ENCODE data around the gene SHD. TPM values are rescaled to one million over a fixed set of nuclear protein-coding genes. Genes with fewer than 3 reads are reported as not detected.

The SHD gene
- total and polyA plus RNA-seq, 9 of the 15 experiments (the other 6 are each of a cell fraction or from before 2014, with no cell fraction given), result 0.05 to 0.62 (median 0.15) TPM; not detected in 5

- TF ChIP-seq ZBTB33 (CRISPR knock-in tag; IDR thresholded peaks at IDR 0.05), result peak; percentile 37; the same call in 1 of the 2 replicates
- TF ChIP-seq PHB2 (IDR thresholded peaks at IDR 0.05; ENCODE audit: low read depth), result no peak
- 0 out of 2 replicates have a peak, but pooled peaks have one; percentile 8 for TF ChIP-seq MTA2 (IDR thresholded peaks at IDR 0.05; ENCODE audit: low read depth)
- peak; percentile 71; the same call in 1 of the 2 replicates for TF ChIP-seq ZKSCAN1 (IDR thresholded peaks at IDR 0.05; ENCODE audit: low read depth, low read length)
- TF ChIP-seq, protein P1, sequence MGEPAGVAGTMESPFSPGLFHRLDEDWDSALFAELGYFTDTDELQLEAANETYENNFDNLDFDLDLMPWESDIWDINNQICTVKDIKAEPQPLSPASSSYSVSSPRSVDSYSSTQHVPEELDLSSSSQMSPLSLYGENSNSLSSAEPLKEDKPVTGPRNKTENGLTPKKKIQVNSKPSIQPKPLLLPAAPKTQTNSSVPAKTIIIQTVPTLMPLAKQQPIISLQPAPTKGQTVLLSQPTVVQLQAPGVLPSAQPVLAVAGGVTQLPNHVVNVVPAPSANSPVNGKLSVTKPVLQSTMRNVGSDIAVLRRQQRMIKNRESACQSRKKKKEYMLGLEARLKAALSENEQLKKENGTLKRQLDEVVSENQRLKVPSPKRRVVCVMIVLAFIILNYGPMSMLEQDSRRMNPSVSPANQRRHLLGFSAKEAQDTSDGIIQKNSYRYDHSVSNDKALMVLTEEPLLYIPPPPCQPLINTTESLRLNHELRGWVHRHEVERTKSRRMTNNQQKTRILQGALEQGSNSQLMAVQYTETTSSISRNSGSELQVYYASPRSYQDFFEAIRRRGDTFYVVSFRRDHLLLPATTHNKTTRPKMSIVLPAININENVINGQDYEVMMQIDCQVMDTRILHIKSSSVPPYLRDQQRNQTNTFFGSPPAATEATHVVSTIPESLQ (CRISPR knock-in tag; IDR thresholded peaks at IDR 0.05), result no peak
- no peak for TF ChIP-seq ZMIZ1 (IDR thresholded peaks at IDR 0.05; ENCODE audit: low read depth in 2 of 2, low read length in 2 of 2)
- TF ChIP-seq WHSC1 (IDR thresholded peaks at IDR 0.05; ENCODE audit: low read length), result no peak
- TF ChIP-seq NELFE (IDR thresholded peaks at IDR 0.05; ENCODE audit: insufficient read depth, insufficient read length), result no peak
- no peak for TF ChIP-seq HSF4 (CRISPR knock-in tag; IDR thresholded peaks at IDR 0.05; ENCODE audit: borderline replicate concordance)
- peak; percentile 46 to 90; a peak in 3 of 4 replicates for TF ChIP-seq ARNT (IDR thresholded peaks at IDR 0.05)
- no peak for TF ChIP-seq NFXL1 (CRISPR knock-in tag; IDR thresholded peaks at IDR 0.05)
- peak; percentile 68; the same call in 1 of the 2 replicates for TF ChIP-seq CTBP1 (IDR thresholded peaks at IDR 0.05; ENCODE audit: borderline replicate concordance)
- no peak for TF ChIP-seq HMG20A (CRISPR knock-in tag; conservative IDR thresholded peaks at IDR 0.05)
- TF ChIP-seq PHF20 (IDR thresholded peaks at IDR 0.05; ENCODE audit: partially characterized antibody), result peak; percentile 89
- TF ChIP-seq MAFF (IDR thresholded peaks at IDR 0.05; ENCODE audit: low read length), result no peak
- TF ChIP-seq MTF1 (CRISPR knock-in tag; IDR thresholded peaks at IDR 0.05; ENCODE audit: borderline replicate concordance), result no peak
- TF ChIP-seq SMC3 (conservative IDR thresholded peaks at IDR 0.05; ENCODE audit: insufficient read depth, low read depth, low read length), result peak; percentile 67
- no peak for TF ChIP-seq PRPF4 (IDR thresholded peaks at IDR 0.05; ENCODE audit: insufficient read depth, low read depth, low read length, poor library complexity, severe bottlenecking)
- TF ChIP-seq HDAC6 (IDR thresholded peaks at IDR 0.05; ENCODE audit: low read depth, low read length), result no peak
- TF ChIP-seq NCOA6 (IDR thresholded peaks at IDR 0.05), result no peak
- TF ChIP-seq ZNF175 (CRISPR knock-in tag; IDR thresholded peaks at IDR 0.05; ENCODE audit: low read depth), result no peak
- TF ChIP-seq HNRNPL (IDR thresholded peaks at IDR 0.05; ENCODE audit: low read depth, low read length), result no peak
Measured at GRCh38 chr19:4233282-4233853, 45.7 kb upstream of the SHD start (continued).
